GM23248 (cell line): ENCODE results near the gene CREB5.

Experiments
- EZH2 ChIP-seq: fragments of 200-600 bp; sonication (generic); IDR thresholded peaks from 2 replicates; pipeline ENCODE4 v1.6.1; 2018; ENCODE audit warnings: antibody characterized with exemption, mild to moderate bottlenecking; ENCODE audit not compliant: insufficient read depth, poor library complexity, severe bottlenecking
- EZH2phosphoT487 ChIP-seq: fragments of 200-600 bp; sonication (generic); IDR thresholded peaks from 2 replicates; pipeline ENCODE4 v1.6.1; 2018; ENCODE audit warnings: antibody characterized with exemption, moderate library complexity, mild to moderate bottlenecking, low read depth; ENCODE audit not compliant: insufficient read depth

DNA sequence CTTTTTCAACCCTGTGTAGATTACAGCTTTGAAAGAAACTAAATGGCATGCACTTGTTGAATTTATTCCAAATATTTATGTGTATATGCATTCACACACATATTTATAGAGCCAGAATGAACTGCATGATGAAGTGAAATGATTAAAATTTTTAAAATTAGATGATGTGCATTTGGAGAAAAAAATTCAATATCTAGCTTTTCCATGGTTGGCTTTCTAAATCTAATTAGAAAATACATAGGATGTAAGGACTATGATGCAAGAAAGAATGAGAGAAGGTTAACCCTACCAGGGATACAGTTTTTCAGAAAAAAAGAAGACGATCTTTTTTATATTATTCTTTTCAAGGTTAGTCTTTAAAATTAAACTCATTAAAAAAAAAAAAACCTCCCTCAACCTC lies 341.3 kb downstream of the CREB5 start:
- TF ChIP-seq EZH2 (no peak), EZH2phosphoT487 (no peak)
